Sigmoid colon (tissue), 4 donors: Measurements from ENCODE around the gene TMPRSS13.

ENCODE experiments used
- CTCF ChIP-seq, 4 experiments: fragments of 450-650 bp in 3 of 4; fragments of 200-600 bp in 1 of 4; IDR thresholded peaks; one replicate each; pipeline ENCODE4 v1.5.1; 2016 to 2019; ENCODE audit warnings: antibody characterized with exemption in 4 of 4, mild to moderate bottlenecking in 3 of 4, moderate library complexity in 2 of 4
- POLR2AphosphoS5 ChIP-seq, 4 donors: sonication (generic); formaldehyde crosslinking; IDR thresholded peaks; one replicate each; pipeline ENCODE4 v1.6.1; 2017; ENCODE audit warnings: antibody characterized with exemption in 4 of 4

DNA sequence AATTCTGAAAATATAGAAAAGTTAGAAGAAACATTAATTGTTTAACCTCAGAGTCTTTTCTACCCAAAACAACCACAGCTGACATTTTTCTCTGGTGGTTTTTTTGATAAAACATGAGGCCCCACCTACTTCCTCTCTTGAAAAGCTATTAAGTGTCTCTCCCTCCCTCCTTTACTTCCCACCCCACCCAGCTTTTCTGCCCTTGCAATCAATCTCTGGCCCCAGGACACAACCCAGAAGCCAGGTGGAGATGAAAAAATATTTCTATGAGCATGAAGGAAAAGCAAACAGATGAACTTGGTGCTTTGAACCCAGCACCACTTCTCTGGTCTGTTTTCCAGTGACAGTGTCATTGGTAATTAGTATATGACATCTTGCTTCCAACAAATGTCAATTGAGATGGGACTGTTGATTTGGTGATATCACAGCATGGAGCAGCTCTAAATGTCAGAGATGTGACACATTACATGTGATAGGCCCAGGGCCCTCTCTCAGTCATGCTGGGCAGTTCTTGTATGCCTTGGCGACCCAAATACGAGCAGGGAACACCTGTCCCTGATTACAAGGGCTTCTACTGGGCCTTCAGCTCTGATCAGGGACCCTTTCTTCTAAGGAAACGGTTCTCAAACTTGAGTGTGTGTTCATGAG is 23.9 kb upstream of the TMPRSS13 start:
- TF ChIP-seq CTCF (IDR thresholded peaks at IDR 0.05) (no peak), POLR2AphosphoS5 (IDR thresholded peaks at IDR 0.05) (no peak)
